ENCODE data around the gene KLF7. TPM values are rescaled to one million over a fixed set of nuclear protein-coding genes. Genes with fewer than 3 reads are reported as not detected.

Gene KLF7
- total and polyA plus RNA-seq, 8 donors: 14.8 to 41.8 (median 18.2) TPM

DNA sequence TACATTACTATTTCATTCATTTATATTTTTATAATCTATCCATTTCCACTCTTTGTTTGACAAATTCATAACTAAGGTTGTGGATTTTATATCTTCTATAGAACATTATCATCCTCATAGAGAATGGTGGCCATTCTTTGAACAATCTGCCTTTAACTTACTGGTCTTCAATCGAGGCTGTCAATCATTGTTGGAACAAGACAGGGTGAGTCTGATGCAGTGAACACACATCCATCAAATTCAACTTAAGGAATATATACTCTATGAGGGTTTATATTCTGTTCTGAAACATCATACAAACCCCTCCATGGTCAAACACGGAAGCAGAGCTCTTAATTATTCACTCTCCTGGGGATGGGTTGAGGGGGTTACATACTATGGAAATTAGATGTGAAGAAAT is 28.3 kb upstream of the KLF7 start:
- no peaks in the 10 kb centered on the region for H3K4me1 ChIP-seq
- no peaks in the 10 kb centered on the region for H3K36me3 ChIP-seq
- ATAC-seq (no peak), DNase-seq (no peak)
- no peak overlapping the region for H3K27ac ChIP-seq
- no peak overlapping the region for H3K4me3 ChIP-seq
- no peaks in the 10 kb centered on the region for H3K27me3 ChIP-seq
- intact Hi-C loops (cut with DNase I): no loop called here
- TF ChIP-seq, protein P1, sequence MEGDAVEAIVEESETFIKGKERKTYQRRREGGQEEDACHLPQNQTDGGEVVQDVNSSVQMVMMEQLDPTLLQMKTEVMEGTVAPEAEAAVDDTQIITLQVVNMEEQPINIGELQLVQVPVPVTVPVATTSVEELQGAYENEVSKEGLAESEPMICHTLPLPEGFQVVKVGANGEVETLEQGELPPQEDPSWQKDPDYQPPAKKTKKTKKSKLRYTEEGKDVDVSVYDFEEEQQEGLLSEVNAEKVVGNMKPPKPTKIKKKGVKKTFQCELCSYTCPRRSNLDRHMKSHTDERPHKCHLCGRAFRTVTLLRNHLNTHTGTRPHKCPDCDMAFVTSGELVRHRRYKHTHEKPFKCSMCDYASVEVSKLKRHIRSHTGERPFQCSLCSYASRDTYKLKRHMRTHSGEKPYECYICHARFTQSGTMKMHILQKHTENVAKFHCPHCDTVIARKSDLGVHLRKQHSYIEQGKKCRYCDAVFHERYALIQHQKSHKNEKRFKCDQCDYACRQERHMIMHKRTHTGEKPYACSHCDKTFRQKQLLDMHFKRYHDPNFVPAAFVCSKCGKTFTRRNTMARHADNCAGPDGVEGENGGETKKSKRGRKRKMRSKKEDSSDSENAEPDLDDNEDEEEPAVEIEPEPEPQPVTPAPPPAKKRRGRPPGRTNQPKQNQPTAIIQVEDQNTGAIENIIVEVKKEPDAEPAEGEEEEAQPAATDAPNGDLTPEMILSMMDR (IDR thresholded peaks at IDR 0.05): no peak
- H3K9me3 ChIP-seq: no peaks in the 10 kb centered on the region

DNA sequence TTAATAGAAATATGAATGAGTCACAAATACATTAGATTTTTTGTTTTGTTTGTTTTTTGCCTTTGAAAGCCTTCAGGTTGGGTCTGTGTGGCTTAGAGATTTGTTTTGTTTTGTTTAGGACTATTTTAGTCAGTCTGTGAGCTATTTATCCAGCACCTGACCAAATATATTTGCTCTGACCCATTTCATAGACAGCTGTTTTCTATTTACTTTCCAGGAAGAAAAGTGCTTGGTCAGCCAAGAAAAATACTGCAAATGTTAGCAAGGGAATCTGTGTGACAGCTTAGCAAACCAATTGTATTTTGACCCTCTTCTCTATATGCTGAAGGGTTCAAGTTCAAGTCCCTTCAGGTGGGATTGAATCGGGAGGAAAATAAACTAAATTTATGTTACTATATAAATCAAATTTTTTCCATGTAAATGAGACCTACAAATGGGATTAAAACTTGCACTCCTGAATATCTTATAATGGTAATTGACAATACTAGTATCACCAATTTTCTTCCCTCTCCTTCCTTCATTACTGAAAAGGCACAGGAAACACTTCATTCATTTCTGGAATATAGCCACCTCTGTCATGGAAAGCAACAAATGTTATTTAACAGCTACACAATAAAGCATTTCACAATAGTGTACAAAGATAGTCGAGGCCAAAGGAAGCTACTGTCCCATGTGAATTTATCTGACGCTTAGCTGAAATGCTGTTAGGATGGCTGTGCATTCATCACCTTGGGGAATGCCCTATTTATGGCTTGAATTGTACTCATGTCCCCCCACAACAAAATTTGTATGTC is 23.1 kb upstream of the KLF7 start:
- H3K4me3 ChIP-seq: no peak overlapping the region
- no peak overlapping the region for H3K27ac ChIP-seq
- TF ChIP-seq, protein P1 (IDR thresholded peaks at IDR 0.05): no peak
- no peaks in the 10 kb centered on the region for H3K36me3 ChIP-seq
- no peaks in the 10 kb centered on the region for H3K27me3 ChIP-seq
- no peaks in the 10 kb centered on the region for H3K4me1 ChIP-seq
- peaks cover 0 to 6% of the 10 kb centered on the region in 2 donors for H3K9me3 ChIP-seq
- DNase-seq (no peak), ATAC-seq (no peak)
- intact Hi-C loops (cut with DNase I): no loop called here

DNA sequence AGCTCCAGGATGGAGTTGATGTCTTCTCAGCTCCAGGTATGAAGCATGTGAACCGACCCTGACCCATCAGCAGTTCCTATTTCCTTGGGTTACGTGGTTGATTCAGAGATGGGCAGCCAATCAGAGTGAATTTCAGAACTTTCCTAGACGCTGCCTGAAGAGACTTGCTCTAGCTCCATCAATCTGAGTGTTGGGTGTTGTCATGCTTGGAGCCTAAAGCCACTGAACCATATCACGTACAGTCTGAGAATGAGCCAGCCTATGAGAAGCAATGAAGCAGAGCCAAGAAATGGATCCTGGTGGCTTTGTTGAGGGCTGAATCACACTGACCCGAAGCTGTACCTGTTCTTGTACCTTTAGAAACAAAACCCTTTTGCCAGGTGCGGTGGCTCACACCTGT is 19.6 kb upstream of the KLF7 start:
- Histone ChIP-seq H3K27me3 (no peaks in the 10 kb centered on the region), H3K4me1 (no peaks in the 10 kb centered on the region), H3K27ac (no peak overlapping the region), H3K36me3 (no peaks in the 10 kb centered on the region), H3K9me3 (peaks cover 0 to 6% of the 10 kb centered on the region in 2 donors), H3K4me3 (no peak overlapping the region)
- TF ChIP-seq, protein P1 (IDR thresholded peaks at IDR 0.05): no peak
- no peak for ATAC-seq
- no peak for DNase-seq
- intact Hi-C loops (cut with DNase I): no loop called here

- Histone ChIP-seq H3K36me3 (no peaks in the 10 kb centered on the region), H3K27ac (no peak overlapping the region), H3K4me3 (no peak overlapping the region), H3K4me1 (no peaks in the 10 kb centered on the region), H3K9me3 (peaks cover 0 to 6% of the 10 kb centered on the region in 2 donors), H3K27me3 (no peaks in the 10 kb centered on the region)
- no peak for ATAC-seq
- no peak for DNase-seq
- intact Hi-C loops (cut with DNase I): no loop called here
- TF ChIP-seq, protein P1 (IDR thresholded peaks at IDR 0.05): no peak
Observed at GRCh38 chr2:207184768-207185167, 19.0 kb upstream of the KLF7 start.

DNA sequence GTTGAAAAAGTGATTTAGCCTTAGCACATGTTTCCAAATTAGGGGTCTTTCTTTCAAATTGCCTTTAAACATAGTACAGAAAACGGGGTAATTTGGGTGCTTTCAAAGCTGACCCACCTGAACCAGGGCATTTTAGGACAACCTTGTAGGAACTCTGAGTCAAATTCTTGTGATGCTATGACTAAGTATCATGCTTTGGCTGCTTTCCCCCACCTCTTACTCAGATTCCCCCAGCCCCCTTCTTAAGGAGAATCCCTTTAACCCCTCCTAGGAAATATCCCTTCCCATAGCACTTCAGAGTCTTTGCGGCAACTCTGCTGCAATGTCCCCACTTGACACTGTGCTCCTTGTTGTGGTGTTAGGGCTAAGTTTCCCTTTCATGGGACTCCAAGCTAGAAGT is 18.6 kb upstream of the KLF7 start:
- no peak overlapping the region for H3K4me3 ChIP-seq
- ATAC-seq: no peak
- DNase-seq: no peak
- TF ChIP-seq, protein P1 (IDR thresholded peaks at IDR 0.05): no peak
- H3K4me1 ChIP-seq: no peaks in the 10 kb centered on the region
- H3K36me3 ChIP-seq: no peaks in the 10 kb centered on the region
- no peaks in the 10 kb centered on the region for H3K27me3 ChIP-seq
- peaks cover 0 to 6% of the 10 kb centered on the region in 2 donors for H3K9me3 ChIP-seq
- no peak overlapping the region for H3K27ac ChIP-seq
- intact Hi-C loops (cut with DNase I): no loop called here

Data from left lung (tissue), 10 donors.